ENCODE results near the gene BRAF. TPM values are rescaled to one million over a fixed set of nuclear protein-coding genes. Genes with fewer than 3 reads are reported as not detected.
A peak's percentile ranks its signal among the peaks of the same experiment; 100 is the strongest.

The BRAF gene
- total RNA-seq, 1 donor from 2014 or later = 26.0 TPM

GRCh38 chr7:140881507-140882228, 43.1 kb downstream of the BRAF start:
- no peak overlapping the region for H3K4me2 ChIP-seq (ENCODE audit: low read length)
- Mint-ChIP-seq H3K27me3 (ENCODE audit: low read depth, unreplicated experiment) (no peaks in the 10 kb centered on the region), H3K27ac (ENCODE audit: unreplicated experiment) (no peak overlapping the region), H3K4me3 (ENCODE audit: unreplicated experiment) (no peak overlapping the region), H3K4me1 (ENCODE audit: low read depth, unreplicated experiment) (peaks cover 14% of the 10 kb centered on the region), H3K36me3 (ENCODE audit: low read depth, unreplicated experiment) (no peaks in the 10 kb centered on the region), H3K9me3 (ENCODE audit: unreplicated experiment) (no peaks in the 10 kb centered on the region)
- H3K36me3 ChIP-seq (ENCODE audit: insufficient read depth, low read length) = no peaks in the 10 kb centered on the region
- FAIRE-seq (no peak), DNase-seq (ENCODE audit: low read depth) (no peak)
- H3K27ac ChIP-seq (ENCODE audit: low read depth, low read length) = no peak overlapping the region
- TF ChIP-seq CTCF (IDR thresholded peaks at IDR 0.05; ENCODE audit: insufficient read depth, low read depth, low read length) (no peak), EZH2 (IDR thresholded peaks at IDR 0.05; ENCODE audit: insufficient read depth, low read length) (no peak)
- peaks cover 3% of the 10 kb centered on the region for H3K4me1 ChIP-seq (ENCODE audit: insufficient read depth, low read length)
- peaks cover 57% of the 10 kb centered on the region for H3K79me2 ChIP-seq (ENCODE audit: insufficient read depth, low read length)
- no peak overlapping the region for H3K4me3 ChIP-seq (ENCODE audit: insufficient read depth, low read depth, low read length)
- peaks cover 69% of the 10 kb centered on the region for H4K20me1 ChIP-seq (ENCODE audit: insufficient read depth, low read length)
- no peak overlapping the region for H3K9ac ChIP-seq (ENCODE audit: low read length)
- H2AFZ ChIP-seq (ENCODE audit: low read depth, low read length) = no peak overlapping the region
- H3K27me3 ChIP-seq (ENCODE audit: insufficient read depth, low read length) = no peaks in the 10 kb centered on the region
- no peaks in the 10 kb centered on the region for H3K9me3 ChIP-seq (ENCODE audit: insufficient read depth, low read depth, low read length)

- no peak for DNase-seq (ENCODE audit: low read depth)
- no peaks in the 10 kb centered on the region for H3K27me3 ChIP-seq (ENCODE audit: insufficient read depth, low read length)
- Mint-ChIP-seq H3K4me3 (ENCODE audit: unreplicated experiment) (no peak overlapping the region), H3K27ac (ENCODE audit: unreplicated experiment) (peak overlapping the region; percentile 11), H3K36me3 (ENCODE audit: low read depth, unreplicated experiment) (peaks cover 8% of the 10 kb centered on the region), H3K27me3 (ENCODE audit: low read depth, unreplicated experiment) (no peaks in the 10 kb centered on the region), H3K4me1 (ENCODE audit: low read depth, unreplicated experiment) (peaks cover 19% of the 10 kb centered on the region), H3K9me3 (ENCODE audit: unreplicated experiment) (no peaks in the 10 kb centered on the region)
- H3K4me2 ChIP-seq (ENCODE audit: low read length) = peak overlapping the region; percentile 42
- H4K20me1 ChIP-seq (ENCODE audit: insufficient read depth, low read length) = peaks cover 81% of the 10 kb centered on the region
- no peak overlapping the region for H3K9ac ChIP-seq (ENCODE audit: low read length)
- no peak overlapping the region for H3K4me3 ChIP-seq (ENCODE audit: insufficient read depth, low read depth, low read length)
- no peaks in the 10 kb centered on the region for H3K36me3 ChIP-seq (ENCODE audit: insufficient read depth, low read length)
- no peak for FAIRE-seq
- no peaks in the 10 kb centered on the region for H3K9me3 ChIP-seq (ENCODE audit: insufficient read depth, low read depth, low read length)
- H3K79me2 ChIP-seq (ENCODE audit: insufficient read depth, low read length) = peaks cover 59% of the 10 kb centered on the region
- H2AFZ ChIP-seq (ENCODE audit: low read depth, low read length) = no peak overlapping the region
- peaks cover 6% of the 10 kb centered on the region for H3K4me1 ChIP-seq (ENCODE audit: insufficient read depth, low read length)
- no peak overlapping the region for H3K27ac ChIP-seq (ENCODE audit: low read depth, low read length)
- no peak for TF ChIP-seq EZH2 (IDR thresholded peaks at IDR 0.05; ENCODE audit: insufficient read depth, low read length)
- no peak for TF ChIP-seq CTCF (IDR thresholded peaks at IDR 0.05; ENCODE audit: insufficient read depth, low read depth, low read length)
Observed at GRCh38 chr7:140877249-140877524, 47.5 kb downstream of the BRAF start.

GRCh38 chr7:140876519-140877248, 48.0 kb downstream of the BRAF start:
- Histone ChIP-seq H3K36me3 (ENCODE audit: insufficient read depth, low read length) (no peaks in the 10 kb centered on the region), H3K4me1 (ENCODE audit: insufficient read depth, low read length) (peaks cover 6% of the 10 kb centered on the region), H3K4me3 (ENCODE audit: insufficient read depth, low read depth, low read length) (no peak overlapping the region), H3K79me2 (ENCODE audit: insufficient read depth, low read length) (peaks cover 59% of the 10 kb centered on the region), H3K27me3 (ENCODE audit: insufficient read depth, low read length) (no peaks in the 10 kb centered on the region), H3K9me3 (ENCODE audit: insufficient read depth, low read depth, low read length) (no peaks in the 10 kb centered on the region), H3K27ac (ENCODE audit: low read depth, low read length) (no peak overlapping the region), H2AFZ (ENCODE audit: low read depth, low read length) (no peak overlapping the region), H3K4me2 (ENCODE audit: low read length) (peak overlapping the region; percentile 42), H4K20me1 (ENCODE audit: insufficient read depth, low read length) (peaks cover 77% of the 10 kb centered on the region), H3K9ac (ENCODE audit: low read length) (no peak overlapping the region)
- Mint-ChIP-seq H3K4me1 (ENCODE audit: low read depth, unreplicated experiment) (peaks cover 19% of the 10 kb centered on the region), H3K4me3 (ENCODE audit: unreplicated experiment) (no peak overlapping the region), H3K27ac (ENCODE audit: unreplicated experiment) (peak overlapping the region; percentile 38), H3K9me3 (ENCODE audit: unreplicated experiment) (no peaks in the 10 kb centered on the region), H3K36me3 (ENCODE audit: low read depth, unreplicated experiment) (peaks cover 8% of the 10 kb centered on the region), H3K27me3 (ENCODE audit: low read depth, unreplicated experiment) (no peaks in the 10 kb centered on the region)
- DNase-seq (ENCODE audit: low read depth) = peak; percentile 82
- TF ChIP-seq CTCF (IDR thresholded peaks at IDR 0.05; ENCODE audit: insufficient read depth, low read depth, low read length) (no peak), EZH2 (IDR thresholded peaks at IDR 0.05; ENCODE audit: insufficient read depth, low read length) (no peak)
- no peak for FAIRE-seq

Measured in astrocyte (in vitro differentiated cells and primary cell).